IMR-90 (cell line): ENCODE results near the gene IGF1R.

Source experiments
- CEBPB ChIP-seq: IDR thresholded peaks from 2 replicates; pipeline ENCODE4 v1.6.1; 2012; ENCODE audit warnings: low read depth, low read length, improper control_type of control experiment
- CTCF ChIP-seq: conservative IDR thresholded peaks from 2 replicates; pipeline ENCODE4 v1.5.1; 2012; ENCODE audit warnings: mild to moderate bottlenecking, low read depth, low read length, improper control_type of control experiment
- ELK1 ChIP-seq: fragments of 150-350 bp; IDR thresholded peaks from 2 replicates; pipeline ENCODE4 v1.6.1; 2016; ENCODE audit warnings: low read depth, mild to moderate bottlenecking, low read length, moderate library complexity, borderline replicate concordance
- RAD21 ChIP-seq: IDR thresholded peaks from 2 replicates; pipeline ENCODE4 v1.6.1; 2012; ENCODE audit warnings: low read length, improper control_type of control experiment
- RCOR1 ChIP-seq: IDR thresholded peaks from 2 replicates; pipeline ENCODE4 v1.6.1; 2012; ENCODE audit warnings: mild to moderate bottlenecking, low read length, improper control_type of control experiment; ENCODE audit not compliant: insufficient replicate concordance
- SMC3 ChIP-seq: fragments of 150-350 bp; IDR thresholded peaks from 2 replicates; pipeline ENCODE4 v1.6.1; 2016; ENCODE audit warnings: low read depth, mild to moderate bottlenecking, antibody characterized with exemption, low read length, moderate library complexity

- TF ChIP-seq CTCF (no peak), CEBPB (no peak), SMC3 (no peak), ELK1 (no peak), RAD21 (no peak), RCOR1 (no peak)
These were observed 361.5 kb downstream of the IGF1R start for GRCh38 chr15:99009741-99010330.
